Measurements from ENCODE around the gene LHFPL3. TPM values are rescaled to one million over a fixed set of nuclear protein-coding genes. Genes with fewer than 3 reads are reported as not detected.

LHFPL3 gene
- total RNA-seq, 1 experiment from 2014 or later: not detected

DNA sequence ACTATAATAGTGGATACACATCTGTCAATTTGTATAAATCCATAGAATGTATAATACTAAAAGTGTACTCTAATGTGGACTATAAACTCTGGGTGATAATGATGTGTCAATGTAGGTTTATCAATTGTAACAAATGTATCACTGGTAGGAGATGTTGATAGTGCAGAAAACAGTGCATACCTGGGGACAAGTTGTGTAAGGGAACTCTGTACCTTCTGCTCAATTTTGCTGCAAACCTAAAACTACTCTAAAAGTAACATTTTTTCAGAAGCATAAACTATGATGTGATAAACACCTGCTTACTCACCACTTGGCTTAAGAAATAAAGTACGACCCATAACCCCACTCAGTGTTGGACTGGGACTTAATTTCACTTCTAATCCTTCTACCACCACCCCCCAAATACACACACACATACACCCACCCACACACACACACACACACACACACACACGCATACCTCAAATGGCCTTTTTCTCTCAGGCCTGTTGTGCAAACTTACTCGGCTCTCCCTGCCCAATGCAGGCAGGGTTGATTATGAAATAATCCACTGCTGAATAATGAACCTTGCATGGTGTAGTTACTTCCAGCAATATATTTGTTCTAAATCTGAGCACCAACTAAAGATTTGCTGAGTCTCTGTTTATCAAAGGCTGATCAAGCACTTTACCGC, 531.5 kb downstream of the LHFPL3 start:
- RAD21 ChIA-PET (ENCODE audit: low non-redundant PET in 1 of 2, low total read pairs in 2 of 2, uncharacterized antibody in 2 of 2, unreplicated experiment in 2 of 2): no interaction called here
- Histone ChIP-seq H3K9me3 (ENCODE audit: control insufficient read depth in 1 of 2, insufficient read depth in 1 of 2, low read depth in 1 of 2, low read length in 2 of 2) (no peaks in the 10 kb centered on the region), H4K20me1 (ENCODE audit: insufficient read depth) (no peaks in the 10 kb centered on the region), H3K36me3 (ENCODE audit: control insufficient read depth in 1 of 2, insufficient read depth in 2 of 2, low read length in 2 of 2) (no peaks in the 10 kb centered on the region), H3K27ac (ENCODE audit: low read depth, low read length) (no peak overlapping the region), H3K79me2 (ENCODE audit: insufficient read depth, low read length) (no peaks in the 10 kb centered on the region), H3K27me3 (ENCODE audit: insufficient read depth, low read length) (peaks cover 53% of the 10 kb centered on the region), H2AFZ (ENCODE audit: low read depth, low read length, poor library complexity, severe bottlenecking) (no peak overlapping the region), H3K4me3 (replicated peaks in 1 of 2; ENCODE audit: low read depth in 1 of 2, low read length in 2 of 2) (no peak overlapping the region), H3K4me1 (ENCODE audit: control insufficient read depth in 1 of 2, insufficient read depth in 2 of 2, low read length in 2 of 2) (no peaks in the 10 kb centered on the region), H3K4me2 (ENCODE audit: low read length) (no peak overlapping the region), H3K9ac (ENCODE audit: low read length) (no peak overlapping the region), H3K9me2 (ENCODE audit: insufficient read depth) (no peaks in the 10 kb centered on the region)
- ATAC-seq: no peak
- DNase-seq (ENCODE audit: low read depth, low spot score): no peak
- intact Hi-C loops (cut with micrococcal nuclease): loop anchor here (10.0 kb wide), 1 partner anchor 1285 kb away; no protein-coding TSS in a partner anchor
- CTCF ChIA-PET: interaction anchor here (0.5 kb wide), 1 partner anchor 59 kb away, joined by 3 read pairs; no protein-coding TSS in a partner anchor
- TF ChIP-seq ELF1 (IDR thresholded peaks at IDR 0.05; ENCODE audit: borderline replicate concordance, low read depth) (no peak), EGR1 (IDR thresholded peaks at IDR 0.05; ENCODE audit: low read depth) (no peak), SP1 (IDR thresholded peaks at IDR 0.05; ENCODE audit: low read depth) (no peak), POLR2AphosphoS5 (IDR thresholded peaks at IDR 0.05; ENCODE audit: low read depth, low read length) (no peak), POLR2A (IDR thresholded peaks at IDR 0.05; ENCODE audit: borderline replicate concordance, extremely low read depth, insufficient read depth, insufficient read length) (no peak), EZH2phosphoT487 (IDR thresholded peaks at IDR 0.05; ENCODE audit: borderline replicate concordance) (no peak), RAD21 (IDR thresholded peaks at IDR 0.05; ENCODE audit: low read depth) (no peak), JUND (IDR thresholded peaks at IDR 0.05) (no peak)
- TF ChIP-seq, protein P1, sequence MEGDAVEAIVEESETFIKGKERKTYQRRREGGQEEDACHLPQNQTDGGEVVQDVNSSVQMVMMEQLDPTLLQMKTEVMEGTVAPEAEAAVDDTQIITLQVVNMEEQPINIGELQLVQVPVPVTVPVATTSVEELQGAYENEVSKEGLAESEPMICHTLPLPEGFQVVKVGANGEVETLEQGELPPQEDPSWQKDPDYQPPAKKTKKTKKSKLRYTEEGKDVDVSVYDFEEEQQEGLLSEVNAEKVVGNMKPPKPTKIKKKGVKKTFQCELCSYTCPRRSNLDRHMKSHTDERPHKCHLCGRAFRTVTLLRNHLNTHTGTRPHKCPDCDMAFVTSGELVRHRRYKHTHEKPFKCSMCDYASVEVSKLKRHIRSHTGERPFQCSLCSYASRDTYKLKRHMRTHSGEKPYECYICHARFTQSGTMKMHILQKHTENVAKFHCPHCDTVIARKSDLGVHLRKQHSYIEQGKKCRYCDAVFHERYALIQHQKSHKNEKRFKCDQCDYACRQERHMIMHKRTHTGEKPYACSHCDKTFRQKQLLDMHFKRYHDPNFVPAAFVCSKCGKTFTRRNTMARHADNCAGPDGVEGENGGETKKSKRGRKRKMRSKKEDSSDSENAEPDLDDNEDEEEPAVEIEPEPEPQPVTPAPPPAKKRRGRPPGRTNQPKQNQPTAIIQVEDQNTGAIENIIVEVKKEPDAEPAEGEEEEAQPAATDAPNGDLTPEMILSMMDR (IDR thresholded peaks at IDR 0.05 in 2 of 3, conservative IDR thresholded peaks at IDR 0.05 in 1 of 3; ENCODE audit: borderline replicate concordance in 1 of 3, insufficient read depth in 1 of 3, low read depth in 2 of 3, low read length in 2 of 3): no peak
- TF ChIP-seq, protein P2, sequence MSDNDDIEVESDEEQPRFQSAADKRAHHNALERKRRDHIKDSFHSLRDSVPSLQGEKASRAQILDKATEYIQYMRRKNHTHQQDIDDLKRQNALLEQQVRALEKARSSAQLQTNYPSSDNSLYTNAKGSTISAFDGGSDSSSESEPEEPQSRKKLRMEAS (IDR thresholded peaks at IDR 0.05): no peak
- POLR2A ChIA-PET: no interaction called here
- BruUV-seq (replicated peaks): no TSS peak
